Spinal cord (tissue), 10 donors: ENCODE results near the gene PRPH2. TPM values are rescaled to one million over a fixed set of nuclear protein-coding genes. Genes with fewer than 3 reads are reported as not detected.
A peak's percentile ranks its signal among the peaks of the same experiment; 100 is the strongest.
"Not testable (repeated sequence)": the region's sequence is repeated elsewhere in the genome, so short reads cannot be mapped to it uniquely, and the experiment has no call there.

Experiments used
- DNase-seq, 6 donors: peaks; one replicate each; pipeline versions ENCODE4 v3.0.0 to v3.0.0-alpha.2; 2013 to 2015; ENCODE audit warnings: low spot score in 6 of 6, low read depth in 4 of 6
- H3K27ac ChIP-seq: one replicate; pipeline ENCODE4 v1.5.1; 2013; ENCODE audit warnings: low read depth, low read length, control low read depth
- H3K27me3 ChIP-seq: one replicate; pipeline ENCODE4 v1.6.1; 2013; ENCODE audit warnings: low read length; ENCODE audit not compliant: control insufficient read depth, insufficient read depth
- H3K36me3 ChIP-seq: one replicate; pipeline ENCODE4 v1.6.1; 2013; ENCODE audit warnings: low read length; ENCODE audit not compliant: control insufficient read depth, insufficient read depth
- H3K4me1 ChIP-seq: one replicate; pipeline ENCODE4 v1.6.1; 2013; ENCODE audit warnings: low read length; ENCODE audit not compliant: control insufficient read depth, insufficient read depth
- H3K4me3 ChIP-seq: one replicate; pipeline ENCODE4 v1.5.1; 2013; ENCODE audit warnings: low read depth, low read length, control low read depth
- H3K9me3 ChIP-seq: one replicate; pipeline ENCODE4 v1.6.1; 2013; ENCODE audit warnings: low read length; ENCODE audit not compliant: control insufficient read depth, insufficient read depth
- WGBS: methylation state at CpG from one replicate; pipeline ENCODE4 v1.1.5; 2013; ENCODE audit warnings: missing lambda C conversion rate; ENCODE audit not compliant: insufficient coverage; 5-methylcytosine and 5-hydroxymethylcytosine counted together
- polyA plus RNA-seq, 2 donors: library from polyadenylated mRNA; unstranded; fragments of 120-200 nt; gene quantifications; one replicate each; pipeline ENCODE4 v1.2.1, GENCODE V29; 2013; ENCODE audit not compliant: insufficient read length in 2 of 2
- total RNA-seq, 2 donors: library from RNA; depleted of rRNA in 1 of 2; stranded (reverse); fragments of 120-200 nt in 1 of 2; fragments of >200 nt in 1 of 2; gene quantifications; one replicate each; pipeline versions ENCODE4 v1.2.3 to v1.2.4, GENCODE V29; 2013 to 2014
- donor health status: healthy.

Gene PRPH2
- total and polyA plus RNA-seq, 4 donors: 5.1 to 9.0 (median 6.6) TPM

DNA sequence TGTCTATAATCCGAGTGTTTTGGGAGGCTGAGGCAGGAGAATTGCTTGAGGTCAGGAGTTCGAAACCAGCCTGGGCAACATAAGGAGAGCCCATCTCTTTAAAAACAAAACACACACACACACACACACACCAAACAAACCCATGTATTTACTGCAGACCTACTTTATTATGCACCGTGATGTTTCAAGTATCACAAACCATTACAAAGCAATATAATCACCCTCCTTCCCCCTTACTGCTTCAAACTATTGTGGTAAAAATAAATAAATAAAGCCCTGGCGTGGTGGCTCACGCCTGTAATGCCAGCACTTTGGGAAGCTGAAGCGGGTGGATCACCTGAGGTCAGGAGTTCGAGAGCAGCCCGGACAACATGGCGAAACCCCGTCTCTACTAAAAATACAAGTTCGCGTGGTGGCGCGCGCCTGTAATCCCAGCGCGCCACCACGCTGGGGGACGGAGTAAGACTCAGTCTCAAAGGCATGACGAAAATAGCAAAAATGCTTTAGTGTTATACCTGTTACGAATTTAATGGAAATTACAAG lies 22.0 kb upstream of the PRPH2 start:
- no peak for DNase-seq
- no peak overlapping the region for H3K27ac ChIP-seq
- H3K4me1 ChIP-seq: peaks cover 25% of the 10 kb centered on the region
- H3K36me3 ChIP-seq: no peaks in the 10 kb centered on the region
- no peaks in the 10 kb centered on the region for H3K9me3 ChIP-seq
- peak overlapping the region; percentile 100 for H3K4me3 ChIP-seq
- 41% methylated on average over 13 of the region's 21 CpGs for WGBS
- no peaks in the 10 kb centered on the region for H3K27me3 ChIP-seq

DNA sequence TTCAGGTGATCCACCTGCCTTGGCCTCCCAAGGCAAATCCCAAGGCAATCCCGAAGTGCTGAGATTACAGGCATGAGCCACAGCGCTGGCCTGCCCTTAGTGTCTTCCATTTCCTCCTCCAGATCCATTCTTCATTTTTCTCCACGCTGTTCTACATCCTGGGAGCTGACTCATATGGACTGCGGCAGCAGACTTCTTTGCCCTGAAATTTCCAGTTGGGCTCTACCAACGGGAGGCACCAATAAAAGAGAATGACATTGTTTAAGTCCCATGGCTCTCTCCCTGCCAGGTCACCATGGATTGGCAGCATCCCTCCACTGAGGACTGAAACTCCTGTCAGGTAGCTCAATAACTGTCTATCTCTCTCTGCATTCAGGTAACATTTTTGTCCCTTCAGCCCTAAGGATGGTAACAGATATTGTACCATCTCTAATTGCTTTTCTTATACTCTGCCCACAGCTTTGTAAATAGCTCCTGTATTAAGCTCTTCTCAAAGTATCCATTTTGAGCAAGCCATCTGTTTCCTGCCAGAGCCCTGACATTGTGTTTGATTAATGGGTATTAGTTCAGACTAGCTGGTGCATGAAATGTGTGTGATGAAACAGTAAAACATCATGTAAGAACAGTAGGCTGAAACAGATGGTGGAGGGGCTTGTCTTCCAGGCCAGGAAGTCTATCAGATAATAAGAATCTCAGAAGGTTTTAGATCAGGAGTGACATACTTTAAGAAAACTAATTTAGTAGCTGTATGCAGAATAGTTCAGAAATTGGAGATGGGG lies 19.9 kb upstream of the PRPH2 start:
- DNase-seq: peak in 2 of 6 donors; percentile 23 to 65
- Histone ChIP-seq H3K9me3 (no peaks in the 10 kb centered on the region), H3K27ac (no peak overlapping the region), H3K4me3 (no peak overlapping the region), H3K36me3 (no peaks in the 10 kb centered on the region), H3K4me1 (peaks cover 19% of the 10 kb centered on the region), H3K27me3 (no peaks in the 10 kb centered on the region)
- 71% methylated on average over 5 of the region's 5 CpGs for WGBS

DNA sequence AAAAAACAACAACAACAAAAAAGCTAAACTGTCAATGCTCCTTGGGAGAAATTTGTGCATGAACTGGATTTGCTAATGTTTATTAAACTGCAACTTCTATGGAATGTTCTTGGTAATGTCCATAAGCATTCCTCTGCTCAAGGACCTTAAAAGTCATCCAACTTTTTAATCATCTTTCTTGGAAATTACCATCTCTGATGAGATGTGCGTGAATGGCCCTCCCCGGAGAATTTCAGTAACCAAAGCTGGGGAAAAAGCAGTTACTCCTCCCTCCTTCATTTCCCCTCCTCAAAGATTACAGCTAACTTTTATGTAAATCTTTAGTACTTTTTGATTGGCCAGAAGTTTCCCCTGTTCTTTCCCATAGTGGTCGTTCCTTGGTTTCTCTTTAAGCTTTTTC lies 18.3 kb upstream of the PRPH2 start:
- DNase-seq: no peak
- Histone ChIP-seq H3K36me3 (no peaks in the 10 kb centered on the region), H3K27ac (no peak overlapping the region), H3K9me3 (no peaks in the 10 kb centered on the region), H3K4me3 (no peak overlapping the region), H3K4me1 (peaks cover 19% of the 10 kb centered on the region), H3K27me3 (no peaks in the 10 kb centered on the region)
- WGBS: no CpG with 5 or more reads among the region's 3 CpGs

DNA sequence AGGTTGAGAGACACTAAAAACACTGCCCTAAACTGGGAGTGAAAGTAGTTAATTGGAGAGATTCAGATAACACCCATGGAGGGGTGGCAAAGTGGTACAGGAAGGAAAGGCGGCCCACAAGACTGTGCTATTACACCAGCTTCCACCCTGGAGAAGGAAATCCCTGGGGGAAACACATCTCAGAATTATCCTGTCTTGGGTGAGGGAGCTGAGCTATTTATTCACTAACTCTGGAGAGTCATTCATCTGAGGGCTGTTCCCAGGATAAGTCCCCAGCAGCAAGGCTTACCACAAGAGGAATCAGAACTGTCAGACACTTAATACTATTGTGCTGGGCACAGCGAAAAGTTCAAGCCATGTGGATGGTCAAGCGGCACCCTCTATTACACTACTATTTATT lies 13.6 kb upstream of the PRPH2 start:
- Histone ChIP-seq H3K36me3 (no peaks in the 10 kb centered on the region), H3K27ac (no peak overlapping the region), H3K4me3 (no peak overlapping the region), H3K9me3 (no peaks in the 10 kb centered on the region), H3K4me1 (no peaks in the 10 kb centered on the region), H3K27me3 (no peaks in the 10 kb centered on the region)
- DNase-seq: no peak
- no CpG with 5 or more reads among the region's 3 CpGs for WGBS

DNA sequence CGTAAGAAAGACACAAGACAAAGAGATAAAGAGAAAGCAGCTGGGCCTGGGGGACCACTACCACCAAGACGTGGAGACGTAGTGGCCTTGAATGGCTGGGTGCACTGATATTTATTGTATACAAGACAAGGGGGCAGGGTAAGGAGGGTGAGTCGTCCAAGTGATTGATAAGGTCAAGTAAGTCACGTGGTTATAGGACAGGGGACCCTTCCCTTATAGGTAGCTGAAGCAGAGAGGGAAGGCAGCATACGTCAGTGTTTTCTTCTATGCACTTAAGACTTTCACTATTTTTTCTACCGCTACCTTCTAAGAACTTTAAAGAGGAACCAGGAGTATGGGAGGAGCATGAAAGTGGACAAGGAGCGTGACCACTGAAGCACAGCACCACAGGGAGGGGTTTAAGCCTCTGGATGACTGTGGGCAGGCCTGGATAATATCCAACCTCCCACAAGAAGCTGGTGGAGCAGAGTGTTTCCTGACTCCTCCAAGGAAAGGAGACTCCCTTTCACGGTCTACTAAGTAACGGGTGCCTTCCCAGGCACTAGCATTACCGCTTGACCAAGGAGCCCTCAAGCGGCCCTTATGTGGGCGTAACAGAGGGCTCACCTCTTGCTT lies 11.6 kb upstream of the PRPH2 start:
- H3K4me3 ChIP-seq, DNase-seq, H3K36me3 ChIP-seq, H3K27me3 ChIP-seq, H3K9me3 ChIP-seq, H3K4me1 ChIP-seq, H3K27ac ChIP-seq: not testable (repeated sequence)
- 74% methylated on average over 4 of the region's 13 CpGs for WGBS

DNA sequence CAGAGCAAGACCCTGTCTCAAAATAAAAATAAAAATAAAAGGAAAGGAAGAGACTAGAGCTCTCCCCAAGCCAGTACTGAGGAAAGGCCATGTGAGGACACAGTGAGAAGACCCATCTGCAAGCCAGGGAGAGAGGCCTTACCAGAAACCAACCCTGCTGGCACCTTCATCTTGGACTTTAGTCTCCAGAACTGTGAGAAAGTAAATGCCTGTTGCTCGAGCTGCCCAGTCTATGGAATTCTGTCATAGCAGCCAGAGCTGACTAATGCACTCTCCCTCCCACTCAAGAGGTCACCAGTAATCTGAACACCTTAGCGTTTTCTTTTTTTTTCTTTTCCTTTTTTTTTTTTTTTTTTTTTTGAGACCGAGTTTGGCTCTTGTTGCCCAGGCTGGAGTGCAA lies 7.3 kb upstream of the PRPH2 start:
- no peak for DNase-seq
- no peak overlapping the region for H3K27ac ChIP-seq
- no peaks in the 10 kb centered on the region for H3K36me3 ChIP-seq
- no peaks in the 10 kb centered on the region for H3K27me3 ChIP-seq
- no peak overlapping the region for H3K4me3 ChIP-seq
- peaks cover 6% of the 10 kb centered on the region for H3K4me1 ChIP-seq
- WGBS: no CpG with 5 or more reads among the region's 3 CpGs
- no peaks in the 10 kb centered on the region for H3K9me3 ChIP-seq

DNA sequence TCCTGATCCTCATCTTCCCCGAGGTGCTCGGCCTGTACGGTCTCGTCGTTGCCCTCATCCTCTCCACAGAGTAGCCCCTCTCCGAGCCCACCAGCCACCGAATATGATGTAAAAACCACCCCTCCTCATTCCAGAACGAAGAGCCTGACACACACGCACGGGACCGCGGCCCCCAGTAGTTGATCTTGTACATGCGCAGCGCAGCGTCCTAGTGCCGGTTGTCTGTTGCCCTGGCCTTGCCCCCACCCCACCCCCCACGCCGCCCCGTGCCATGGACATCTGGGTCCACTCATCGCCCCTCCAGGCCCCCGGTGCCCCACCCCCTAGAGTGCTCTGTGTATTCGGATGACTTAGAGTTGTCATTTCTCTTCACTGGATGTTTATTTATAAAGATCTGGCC lies 5.2 kb upstream of the PRPH2 start:
- peak overlapping the region; percentile 60 for H3K4me3 ChIP-seq
- 45% methylated on average over 8 of the region's 22 CpGs for WGBS

DNA sequence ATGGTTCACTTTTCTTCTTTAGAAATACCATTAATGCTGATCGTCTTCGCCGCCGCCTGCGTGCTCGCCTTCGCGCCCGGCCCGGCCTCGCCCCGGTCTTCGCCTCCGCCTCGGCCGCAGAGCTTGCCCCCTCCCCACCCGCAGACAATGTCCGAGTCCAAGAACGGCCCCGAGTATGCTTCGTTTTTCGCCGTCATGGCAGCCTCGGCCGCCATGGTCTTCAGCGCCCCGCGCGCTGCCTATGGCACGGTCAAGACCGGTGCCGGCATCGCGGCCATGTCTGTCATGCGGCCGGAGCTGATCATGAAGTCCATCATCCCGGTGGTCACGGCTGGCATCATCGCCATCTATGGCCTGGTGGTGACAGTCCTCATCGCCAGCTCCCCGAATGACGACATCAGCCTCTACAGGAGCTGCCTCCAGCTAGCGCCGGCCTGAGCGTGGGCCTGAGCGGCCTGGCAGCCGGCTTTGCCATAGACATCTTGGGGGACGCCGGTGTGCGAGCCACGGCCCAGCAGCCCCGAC lies 4.8 kb upstream of the PRPH2 start:
- peaks cover 6% of the 10 kb centered on the region for H3K4me1 ChIP-seq
- H3K36me3 ChIP-seq: peaks cover 2% of the 10 kb centered on the region
- H3K27ac ChIP-seq: peak overlapping the region; percentile 89
- DNase-seq: peak in 3 of 6 donors; percentile 43 to 84 (median 70)
- no peaks in the 10 kb centered on the region for H3K27me3 ChIP-seq
- 10% methylated on average over 52 of the region's 52 CpGs for WGBS
- H3K4me3 ChIP-seq: peak overlapping the region; percentile 60
- H3K9me3 ChIP-seq: no peaks in the 10 kb centered on the region

More for the DNA sequence above, 5.2 kb upstream of the PRPH2 start:
- peak overlapping the region; percentile 89 for H3K27ac ChIP-seq
- no peak for DNase-seq
- H3K36me3 ChIP-seq: no peaks in the 10 kb centered on the region
- peaks cover 6% of the 10 kb centered on the region for H3K4me1 ChIP-seq
- H3K27me3 ChIP-seq: no peaks in the 10 kb centered on the region
- no peaks in the 10 kb centered on the region for H3K9me3 ChIP-seq

DNA sequence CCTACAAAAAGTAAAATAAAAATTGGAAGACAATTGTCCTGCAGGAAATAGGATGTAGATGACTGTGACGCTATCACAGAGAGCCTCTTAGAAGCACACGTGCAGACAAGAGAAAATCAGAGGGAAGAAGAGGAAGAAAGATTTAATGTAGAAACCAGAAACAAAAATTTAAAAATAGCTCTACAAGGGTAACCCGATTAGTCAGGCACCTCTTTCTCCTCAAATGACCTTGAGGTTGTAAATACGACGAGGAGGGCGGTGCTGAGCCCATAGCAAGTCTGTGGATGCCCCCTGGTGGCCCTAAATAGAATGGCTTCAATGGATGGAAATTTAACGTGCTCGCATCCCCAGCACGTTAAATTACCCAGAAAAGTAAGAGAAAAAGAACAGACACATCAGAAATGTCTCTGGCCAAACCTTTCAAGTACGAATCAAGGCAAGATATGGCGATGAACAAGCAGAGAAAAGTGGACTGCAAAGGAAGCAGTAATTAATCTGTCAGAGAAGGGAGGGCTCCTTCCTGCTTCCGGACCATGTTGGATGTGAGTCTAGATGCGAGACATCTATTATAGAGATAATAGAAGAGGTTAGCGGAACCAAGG lies 4.2 kb upstream of the PRPH2 start:
- no CpG with 5 or more reads among the region's 14 CpGs for WGBS
- H3K27ac ChIP-seq: peak overlapping the region; percentile 89
- peaks cover 5% of the 10 kb centered on the region for H3K36me3 ChIP-seq
- H3K27me3 ChIP-seq: no peaks in the 10 kb centered on the region
- DNase-seq: peak in 4 of 6 donors; percentile 69 to 97 (median 82)
- H3K9me3 ChIP-seq: no peaks in the 10 kb centered on the region
- H3K4me1 ChIP-seq: peaks cover 6% of the 10 kb centered on the region
- H3K4me3 ChIP-seq: peak overlapping the region; percentile 60
